SK-N-MC (cell line): ENCODE measurements around the gene ALKBH4.

Experiments used
- DNase-seq: peaks from one replicate; pipeline ENCODE4 v3.0.0-alpha.2; 2011; ENCODE audit warnings: low read depth, low spot score
- H3K27ac ChIP-seq: fragments of 200-600 bp; sonication (generic); 2 replicates; pipeline ENCODE4 v1.5.1; 2016; ENCODE audit warnings: mixed run types
- H3K36me3 ChIP-seq: fragments of 200-600 bp; sonication (generic); 2 replicates; pipeline ENCODE4 v1.6.1; 2017; ENCODE audit warnings: antibody characterized with exemption, low read length, mixed read lengths; ENCODE audit not compliant: insufficient read depth
- H3K4me3 ChIP-seq: fragments of 200-600 bp; sonication (generic); 2 replicates; pipeline ENCODE4 v1.5.1; 2016
- H3K9ac ChIP-seq: fragments of 200-600 bp; sonication (generic); 2 replicates; pipeline ENCODE4 v1.8.0; 2017; ENCODE audit warnings: mixed run types, mixed read lengths; ENCODE audit not compliant: insufficient read length
- H3K9me3 ChIP-seq: fragments of 200-600 bp; sonication (generic); 2 replicates; pipeline ENCODE4 v1.6.1; 2017; ENCODE audit warnings: low read depth, mild to moderate bottlenecking, antibody characterized with exemption, low read length, moderate library complexity, mixed read lengths
- EZH2 ChIP-seq: fragments of 200-600 bp; sonication (generic); IDR thresholded peaks from one replicate; pipeline ENCODE4 v1.6.1; 2017; ENCODE audit warnings: antibody characterized with exemption
- FOXP2 ChIP-seq: optimal IDR thresholded peaks from 2 replicates; pipeline ENCODE3; 2011; ENCODE audit warnings: mild to moderate bottlenecking, moderate library complexity; ENCODE audit not compliant: insufficient read depth; ENCODE audit errors: extremely low read length, control extremely low read depth
- POLR2AphosphoS5 ChIP-seq: IDR thresholded peaks from 2 replicates; pipeline ENCODE4 v1.6.1; 2012; ENCODE audit warnings: mild to moderate bottlenecking, low read depth, low read length, borderline replicate concordance

ALKBH4 gene

GRCh38 chr7:102454468-102454867, 10.2 kb downstream of the ALKBH4 start:
- Histone ChIP-seq H3K27ac (no peak overlapping the region), H3K36me3 (peaks cover 16% of the 10 kb centered on the region; the same call in 1 of the 2 replicates), H3K9me3 (no peaks in the 10 kb centered on the region), H3K9ac (no peak overlapping the region), H3K4me3 (no peak overlapping the region)
- no peak for DNase-seq
- TF ChIP-seq EZH2 (no peak), POLR2AphosphoS5 (no peak), FOXP2 (no peak)

GRCh38 chr7:102453319-102453718, 11.3 kb downstream of the ALKBH4 start:
- TF ChIP-seq FOXP2, result no peak
- H3K9ac ChIP-seq, result no peak overlapping the region
- H3K27ac ChIP-seq, result no peak overlapping the region
- H3K9me3 ChIP-seq, result no peaks in the 10 kb centered on the region
- no peak for DNase-seq
- peaks cover 13% of the 10 kb centered on the region; the same call in 1 of the 2 replicates for H3K36me3 ChIP-seq
- no peak overlapping the region for H3K4me3 ChIP-seq

GRCh38 chr7:102452451-102452850, 12.2 kb downstream of the ALKBH4 start:
- Histone ChIP-seq H3K36me3 (peaks cover 5% of the 10 kb centered on the region; the same call in 1 of the 2 replicates), H3K27ac (no peak overlapping the region), H3K4me3 (no peak overlapping the region), H3K9ac (no peak overlapping the region), H3K9me3 (no peaks in the 10 kb centered on the region)
- no peak for DNase-seq
- TF ChIP-seq EZH2, result no peak
- TF ChIP-seq FOXP2, result no peak
- no peak for TF ChIP-seq POLR2AphosphoS5

GRCh38 chr7:102451371-102452054, 13.2 kb downstream of the ALKBH4 start:
- no peak overlapping the region for H3K27ac ChIP-seq

GRCh38 chr7:102450242-102450641, 14.4 kb downstream of the ALKBH4 start:
- Histone ChIP-seq H3K9ac (no peak overlapping the region), H3K36me3 (no peaks in the 10 kb centered on the region; the same call in 1 of the 2 replicates), H3K9me3 (no peaks in the 10 kb centered on the region), H3K27ac (no peak overlapping the region), H3K4me3 (no peak overlapping the region)
- TF ChIP-seq FOXP2, result no peak
- no peak for TF ChIP-seq EZH2
- no peak for TF ChIP-seq POLR2AphosphoS5
- DNase-seq, result no peak

More at GRCh38 chr7:102451371-102452054, 13.2 kb downstream of the ALKBH4 start:
- TF ChIP-seq FOXP2 (no peak), EZH2 (no peak), POLR2AphosphoS5 (no peak)
- Histone ChIP-seq H3K9me3 (no peaks in the 10 kb centered on the region), H3K4me3 (no peak overlapping the region), H3K9ac (no peak overlapping the region), H3K36me3 (no peaks in the 10 kb centered on the region; the same call in 1 of the 2 replicates)
- DNase-seq, result no peak

GRCh38 chr7:102449136-102449535, 15.5 kb downstream of the ALKBH4 start:
- Histone ChIP-seq H3K4me3 (no peak overlapping the region), H3K9me3 (no peaks in the 10 kb centered on the region), H3K36me3 (no peaks in the 10 kb centered on the region; the same call in 1 of the 2 replicates), H3K27ac (no peak overlapping the region), H3K9ac (no peak overlapping the region)
- TF ChIP-seq EZH2 (no peak), POLR2AphosphoS5 (no peak), FOXP2 (no peak)
- no peak for DNase-seq

GRCh38 chr7:102447311-102447710, 17.4 kb downstream of the ALKBH4 start:
- Histone ChIP-seq H3K27ac (no peak overlapping the region), H3K36me3 (no peaks in the 10 kb centered on the region; the same call in 1 of the 2 replicates), H3K9me3 (no peaks in the 10 kb centered on the region), H3K4me3 (no peak overlapping the region), H3K9ac (no peak overlapping the region)
- no peak for DNase-seq
- no peak for TF ChIP-seq FOXP2
- no peak for TF ChIP-seq EZH2
- TF ChIP-seq POLR2AphosphoS5, result no peak

GRCh38 chr7:102446387-102447156, 18.1 kb downstream of the ALKBH4 start:
- H3K4me3 ChIP-seq, result no peak overlapping the region
- H3K9me3 ChIP-seq, result no peaks in the 10 kb centered on the region
- no peak for DNase-seq
- no peaks in the 10 kb centered on the region; the same call in 1 of the 2 replicates for H3K36me3 ChIP-seq
- no peak for TF ChIP-seq FOXP2
- no peak for TF ChIP-seq POLR2AphosphoS5
- TF ChIP-seq EZH2, result no peak
- H3K9ac ChIP-seq, result no peak overlapping the region
- no peak overlapping the region for H3K27ac ChIP-seq
